ENCODE results near the gene TMEM184B. TPM values are rescaled to one million over a fixed set of nuclear protein-coding genes. Genes with fewer than 3 reads are reported as not detected.
A peak's percentile ranks its signal among the peaks of the same experiment; 100 is the strongest.
"Not testable (repeated sequence)": the region's sequence is repeated elsewhere in the genome, so short reads cannot be mapped to it uniquely, and the experiment has no call there.

Gene TMEM184B
- total and polyA plus RNA-seq, 9 donors, result 19.9 to 78.6 (median 65.8) TPM

DNA sequence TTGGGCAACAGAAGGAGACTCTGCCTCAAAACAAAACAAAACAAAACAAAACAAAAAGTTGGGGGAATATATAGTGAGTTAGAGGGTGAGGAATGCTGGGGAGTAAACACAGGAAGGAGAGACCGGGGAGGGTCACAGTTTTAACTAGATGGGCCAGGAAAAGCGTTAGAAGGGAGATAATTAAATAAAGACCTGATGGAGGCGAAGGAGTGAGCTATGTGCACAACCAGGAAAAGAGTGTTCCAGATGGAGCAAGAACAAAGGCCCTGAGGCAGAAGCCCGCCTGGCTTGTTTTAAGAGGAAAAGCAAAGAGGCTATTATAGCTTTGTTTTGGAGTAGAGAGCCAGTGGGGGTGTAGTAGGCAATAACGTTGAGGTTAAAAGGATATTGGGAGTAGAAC lies 86.4 kb downstream of the TMEM184B start:
- DNase-seq, result no peak
- 36% methylated on average over 5 of the region's 5 CpGs for WGBS (ENCODE audit: insufficient coverage)
- no peaks in the 10 kb centered on the region for H3K27me3 ChIP-seq (ENCODE audit: control insufficient read depth, insufficient read depth, low read length)
- no peaks in the 10 kb centered on the region for H3K9me3 ChIP-seq (replicated peaks; ENCODE audit: control insufficient read depth, low read depth, low read length)
- no peak overlapping the region for H3K4me3 ChIP-seq (ENCODE audit: low read length)
- no peaks in the 10 kb centered on the region for H3K36me3 ChIP-seq (ENCODE audit: control insufficient read depth, insufficient read depth, low read length)
- H3K27ac ChIP-seq (ENCODE audit: low read length), result no peak overlapping the region
- H3K4me1 ChIP-seq (ENCODE audit: control insufficient read depth, insufficient read depth, low read length), result peaks cover 10% of the 10 kb centered on the region

DNA sequence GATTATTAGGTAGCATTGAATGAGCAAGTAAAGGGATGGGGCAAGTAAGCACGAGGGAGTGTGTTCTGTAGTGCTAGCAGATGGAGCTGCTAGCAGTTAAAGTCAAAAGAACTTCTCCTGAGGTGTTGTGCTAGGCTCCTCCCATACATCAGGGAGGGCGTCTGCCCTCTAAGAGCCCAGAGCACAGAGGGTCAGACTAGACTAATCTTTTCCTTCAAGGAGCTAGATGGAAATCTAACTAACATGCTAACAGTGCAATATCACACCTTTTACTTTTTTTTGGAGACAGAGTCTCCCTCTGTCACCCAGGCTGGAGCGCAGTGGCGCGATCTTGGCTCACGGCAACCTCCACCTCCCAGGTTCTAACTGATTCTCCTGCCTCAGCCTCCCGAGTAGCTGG lies 88.0 kb downstream of the TMEM184B start:
- Histone ChIP-seq H3K4me1 (ENCODE audit: control insufficient read depth, insufficient read depth, low read length) (peaks cover 20% of the 10 kb centered on the region), H3K4me3 (ENCODE audit: low read length) (no peak overlapping the region), H3K27ac (ENCODE audit: low read length) (no peak overlapping the region), H3K36me3 (ENCODE audit: control insufficient read depth, insufficient read depth, low read length) (no peaks in the 10 kb centered on the region), H3K9me3 (replicated peaks; ENCODE audit: control insufficient read depth, low read depth, low read length) (no peaks in the 10 kb centered on the region), H3K27me3 (ENCODE audit: control insufficient read depth, insufficient read depth, low read length) (no peaks in the 10 kb centered on the region)
- DNase-seq, result no peak
- WGBS (ENCODE audit: insufficient coverage), result 59% methylated on average over 7 of the region's 7 CpGs

DNA sequence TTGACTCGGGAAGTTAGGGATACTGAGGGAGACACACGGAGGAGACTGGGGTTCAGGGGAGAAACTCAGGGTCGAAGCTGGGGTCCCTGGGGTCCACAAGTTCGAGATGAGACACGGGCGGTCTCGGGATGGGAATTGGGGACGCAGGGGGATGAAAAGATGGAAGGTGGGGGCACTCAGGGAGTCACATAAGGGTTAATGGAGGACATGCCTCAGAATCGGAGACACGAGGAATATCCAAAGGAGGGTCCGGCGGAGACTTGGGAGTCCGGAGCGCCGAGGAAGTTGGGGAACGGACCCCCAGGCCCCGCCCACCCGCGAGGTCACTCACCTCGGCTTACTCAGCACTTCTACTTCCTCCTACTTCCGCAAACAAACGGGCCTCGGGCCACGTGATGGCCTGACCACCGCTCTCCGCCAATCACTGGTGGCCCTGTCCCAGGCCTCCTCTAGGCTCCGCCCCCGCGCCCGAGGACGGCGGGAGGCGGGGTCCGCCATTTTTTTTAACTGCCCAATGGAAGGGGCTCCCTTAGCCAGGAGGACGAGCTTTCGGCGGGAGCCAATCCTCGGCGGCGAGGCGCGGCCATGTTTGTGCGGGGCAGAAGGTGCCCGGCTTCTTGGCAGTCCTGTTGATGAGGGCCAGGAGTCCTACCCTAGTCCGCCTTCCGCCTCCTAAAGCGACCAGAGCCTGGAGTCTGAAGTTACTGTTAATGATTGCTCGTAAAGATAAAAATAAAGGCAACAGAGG lies 91.2 kb downstream of the TMEM184B start, which contains the start of gene PLA2G6:
PLA2G6 (minus strand) TSS at position 378 of the 748 bp plus-strand sequence. CDS start 12,404 bp downstream, outside the sequence.
- no peaks in the 10 kb centered on the region for H3K36me3 ChIP-seq (ENCODE audit: control insufficient read depth, insufficient read depth, low read length)
- peak; percentile 100 for DNase-seq
- peaks cover 27% of the 10 kb centered on the region for H3K4me1 ChIP-seq (ENCODE audit: control insufficient read depth, insufficient read depth, low read length)
- H3K27me3 ChIP-seq (ENCODE audit: control insufficient read depth, insufficient read depth, low read length), result no peaks in the 10 kb centered on the region
- 0% methylated on average over 47 of the region's 48 CpGs for WGBS (ENCODE audit: insufficient coverage)
- peak within 1 kb of the TSS; percentile 79 for H3K4me3 ChIP-seq (ENCODE audit: low read length)
- no peaks in the 10 kb centered on the region for H3K9me3 ChIP-seq (replicated peaks; ENCODE audit: control insufficient read depth, low read depth, low read length)
- H3K27ac ChIP-seq (ENCODE audit: low read length), result peak within 1 kb of the TSS; percentile 95

DNA sequence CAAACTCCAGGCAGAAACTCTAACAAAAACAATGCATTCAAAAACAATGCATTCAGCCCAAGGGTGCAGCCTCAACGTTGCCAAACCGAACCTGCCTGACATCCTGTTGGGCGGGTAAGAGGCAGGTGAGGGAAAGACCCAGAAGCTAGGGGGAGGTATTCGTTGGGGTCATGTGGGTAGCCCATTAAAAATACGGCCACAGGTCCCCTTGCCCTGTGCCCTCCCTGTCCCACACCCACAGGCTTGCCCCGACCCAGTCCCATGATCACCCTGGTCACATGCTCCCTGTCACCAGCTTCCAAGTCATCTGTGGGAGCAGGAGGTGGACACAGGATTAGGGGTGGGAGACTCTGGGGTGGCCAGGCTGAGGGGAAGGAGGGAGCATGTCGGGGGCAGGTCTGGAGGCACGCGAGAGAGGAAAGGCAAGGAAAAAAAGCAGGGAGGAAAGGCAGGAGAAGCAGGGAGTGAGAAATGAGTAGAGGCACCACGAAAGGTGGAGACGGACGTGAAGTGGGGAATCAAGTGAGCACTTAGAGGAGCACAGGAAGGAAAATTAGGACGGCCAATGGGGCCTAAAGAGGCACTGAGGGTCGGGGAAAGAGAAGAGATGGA lies 91.9 kb downstream of the TMEM184B start:
- H3K27me3 ChIP-seq (ENCODE audit: control insufficient read depth, insufficient read depth, low read length), result no peaks in the 10 kb centered on the region
- no peaks in the 10 kb centered on the region for H3K9me3 ChIP-seq (replicated peaks; ENCODE audit: control insufficient read depth, low read depth, low read length)
- DNase-seq, result no peak
- peak overlapping the region; percentile 95 for H3K27ac ChIP-seq (ENCODE audit: low read length)
- H3K4me1 ChIP-seq (ENCODE audit: control insufficient read depth, insufficient read depth, low read length), result peaks cover 34% of the 10 kb centered on the region
- H3K36me3 ChIP-seq (ENCODE audit: control insufficient read depth, insufficient read depth, low read length), result no peaks in the 10 kb centered on the region
- WGBS (ENCODE audit: insufficient coverage), result 2% methylated on average over 8 of the region's 14 CpGs
- peak overlapping the region; percentile 79 for H3K4me3 ChIP-seq (ENCODE audit: low read length)

DNA sequence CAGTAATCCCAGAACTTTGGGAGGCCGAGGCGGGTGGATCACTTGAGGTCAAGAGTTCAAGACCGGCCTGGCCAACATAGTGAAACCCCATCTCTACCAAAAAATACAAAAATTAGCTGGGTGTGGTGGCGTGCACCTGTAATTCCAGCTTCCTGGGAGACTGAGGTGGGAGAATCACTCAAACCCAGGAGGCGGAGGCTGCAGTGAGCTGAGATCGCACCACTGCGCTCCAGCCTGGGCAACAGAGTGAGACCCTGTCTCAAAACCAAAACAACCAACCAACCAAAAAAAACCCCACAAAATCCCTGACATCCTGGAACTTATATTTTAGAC lies 94.2 kb downstream of the TMEM184B start:
- H3K9me3 ChIP-seq (replicated peaks; ENCODE audit: control insufficient read depth, low read depth, low read length); DNase-seq; H3K36me3 ChIP-seq (ENCODE audit: control insufficient read depth, insufficient read depth, low read length); H3K27me3 ChIP-seq (ENCODE audit: control insufficient read depth, insufficient read depth, low read length); H3K4me3 ChIP-seq (ENCODE audit: low read length): not testable (repeated sequence)
- H3K4me1 ChIP-seq (ENCODE audit: control insufficient read depth, insufficient read depth, low read length), result peaks cover 46% of the 10 kb centered on the region
- no CpG with 5 or more reads among the region's 7 CpGs for WGBS (ENCODE audit: insufficient coverage)
- H3K27ac ChIP-seq (ENCODE audit: low read length), result peak overlapping the region; percentile 69

DNA sequence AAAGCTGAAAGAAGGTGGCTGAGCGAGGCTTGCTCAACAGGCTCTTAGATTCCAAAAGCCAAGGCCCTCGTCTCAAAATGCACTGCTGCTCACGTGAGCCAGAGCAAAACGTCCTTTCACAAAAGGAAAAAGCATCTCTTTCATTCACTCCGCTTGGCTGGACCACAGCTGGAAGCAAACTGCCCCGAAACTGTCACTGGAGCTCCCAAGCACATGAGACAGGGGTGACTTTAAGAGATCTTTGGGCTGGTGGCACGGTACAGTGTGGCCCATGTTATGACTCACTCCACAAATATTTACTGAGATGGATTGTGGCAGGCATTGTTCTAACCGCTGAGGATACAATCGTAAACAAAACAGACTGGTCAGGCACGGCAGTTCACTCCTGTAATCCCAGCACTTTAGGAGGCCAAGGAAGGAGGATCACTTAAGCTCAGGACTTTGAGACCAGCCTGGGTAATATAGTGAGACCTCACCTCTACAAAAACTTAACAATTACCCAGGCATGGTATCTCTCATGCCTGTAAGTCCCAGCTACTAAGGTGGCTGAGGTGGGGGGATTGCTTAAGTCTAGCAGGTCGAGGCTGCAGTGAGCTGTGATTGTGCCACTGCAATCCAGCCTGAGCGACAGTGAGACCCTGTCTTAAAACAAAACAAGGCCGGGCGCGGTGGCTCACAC lies 94.7 kb downstream of the TMEM184B start:
- Histone ChIP-seq H3K36me3 (ENCODE audit: control insufficient read depth, insufficient read depth, low read length) (no peaks in the 10 kb centered on the region), H3K27me3 (ENCODE audit: control insufficient read depth, insufficient read depth, low read length) (no peaks in the 10 kb centered on the region), H3K9me3 (replicated peaks; ENCODE audit: control insufficient read depth, low read depth, low read length) (no peaks in the 10 kb centered on the region), H3K27ac (ENCODE audit: low read length) (peak overlapping the region; percentile 69), H3K4me1 (ENCODE audit: control insufficient read depth, insufficient read depth, low read length) (peaks cover 51% of the 10 kb centered on the region), H3K4me3 (ENCODE audit: low read length) (no peak overlapping the region)
- 53% methylated on average over 6 of the region's 15 CpGs for WGBS (ENCODE audit: insufficient coverage)
- no peak for DNase-seq

DNA sequence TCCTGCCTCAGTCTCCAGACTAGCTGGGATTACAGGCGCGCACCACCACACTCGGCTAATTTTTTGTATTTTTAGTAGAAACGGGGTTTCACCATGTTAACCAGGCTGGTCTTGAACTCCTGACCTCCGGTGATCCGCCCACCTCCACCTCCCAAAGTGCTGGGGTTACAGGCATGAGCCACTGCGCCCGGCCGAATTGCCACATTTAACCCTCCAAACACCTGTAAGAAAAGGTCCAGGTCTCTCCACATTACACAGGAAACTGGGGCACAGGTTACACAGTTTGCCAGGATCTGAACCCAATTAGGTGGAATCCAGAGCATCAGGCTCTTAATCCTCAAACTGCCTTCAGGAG lies 95.3 kb downstream of the TMEM184B start:
- H3K4me3 ChIP-seq (ENCODE audit: low read length); H3K9me3 ChIP-seq (replicated peaks; ENCODE audit: control insufficient read depth, low read depth, low read length); H3K36me3 ChIP-seq (ENCODE audit: control insufficient read depth, insufficient read depth, low read length); H3K27me3 ChIP-seq (ENCODE audit: control insufficient read depth, insufficient read depth, low read length); DNase-seq: not testable (repeated sequence)
- Histone ChIP-seq H3K4me1 (ENCODE audit: control insufficient read depth, insufficient read depth, low read length) (peaks cover 56% of the 10 kb centered on the region), H3K27ac (ENCODE audit: low read length) (peak overlapping the region; percentile 69)
- 89% methylated on average over 4 of the region's 9 CpGs for WGBS (ENCODE audit: insufficient coverage)

DNA sequence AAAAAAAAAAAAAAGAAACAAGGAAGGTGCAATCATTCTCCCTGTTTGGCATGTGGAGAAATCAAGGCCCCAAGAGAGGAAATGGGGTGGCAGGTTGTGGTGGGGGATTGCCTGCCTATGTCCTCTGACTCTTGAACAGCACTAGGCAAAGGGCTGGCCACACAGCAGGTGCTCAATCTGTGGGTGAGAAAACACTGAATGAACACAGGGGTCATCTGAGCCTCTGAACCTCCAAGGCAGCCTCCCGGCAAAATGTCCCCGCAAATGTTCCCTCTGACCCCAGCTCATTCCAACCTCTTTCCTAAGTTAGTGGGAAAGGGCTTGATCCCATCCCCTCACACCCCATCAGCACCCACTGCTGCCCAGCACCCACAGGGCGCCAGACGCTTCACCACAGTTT lies 95.8 kb downstream of the TMEM184B start:
- Histone ChIP-seq H3K9me3 (replicated peaks; ENCODE audit: control insufficient read depth, low read depth, low read length) (no peaks in the 10 kb centered on the region), H3K36me3 (ENCODE audit: control insufficient read depth, insufficient read depth, low read length) (no peaks in the 10 kb centered on the region), H3K27me3 (ENCODE audit: control insufficient read depth, insufficient read depth, low read length) (no peaks in the 10 kb centered on the region), H3K4me3 (ENCODE audit: low read length) (no peak overlapping the region), H3K27ac (ENCODE audit: low read length) (peak overlapping the region; percentile 91), H3K4me1 (ENCODE audit: control insufficient read depth, insufficient read depth, low read length) (peaks cover 58% of the 10 kb centered on the region)
- WGBS (ENCODE audit: insufficient coverage), result 90% methylated on average over 4 of the region's 4 CpGs
- no peak for DNase-seq

DNA sequence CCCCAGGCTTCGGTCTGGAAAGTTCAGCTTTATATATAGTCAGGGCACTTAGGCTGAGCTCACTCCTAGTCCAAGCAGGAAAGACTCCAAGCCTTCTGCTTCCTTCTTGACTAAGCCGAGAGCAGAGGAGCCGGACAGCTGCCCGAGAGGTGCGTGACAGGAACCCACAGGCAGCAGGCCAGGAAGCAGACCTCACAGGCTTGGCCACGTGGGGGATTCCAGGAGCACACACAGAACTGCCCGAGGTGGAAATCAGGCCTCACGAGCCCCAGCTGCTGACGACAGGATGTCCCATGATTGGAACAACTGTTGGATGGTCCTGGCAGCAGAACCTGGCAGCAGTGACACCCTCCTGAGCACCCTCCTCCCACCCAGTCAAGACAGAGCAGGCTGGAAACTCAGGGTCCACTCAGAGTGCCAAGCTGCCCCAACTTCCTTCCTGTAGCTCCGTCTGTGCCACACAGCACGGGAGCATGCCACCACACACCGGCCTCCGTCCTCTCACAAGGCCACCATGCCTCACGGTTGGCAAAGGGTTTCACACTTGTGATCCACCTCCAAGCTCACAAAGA lies 96.6 kb downstream of the TMEM184B start:
- no peaks in the 10 kb centered on the region for H3K27me3 ChIP-seq (ENCODE audit: control insufficient read depth, insufficient read depth, low read length)

More for the DNA sequence above, 96.6 kb downstream of the TMEM184B start:
- H3K9me3 ChIP-seq (replicated peaks; ENCODE audit: control insufficient read depth, low read depth, low read length), result no peaks in the 10 kb centered on the region
- peak overlapping the region; percentile 91 for H3K27ac ChIP-seq (ENCODE audit: low read length)
- WGBS (ENCODE audit: insufficient coverage), result 29% methylated on average over 11 of the region's 14 CpGs
- no peak overlapping the region for H3K4me3 ChIP-seq (ENCODE audit: low read length)
- H3K36me3 ChIP-seq (ENCODE audit: control insufficient read depth, insufficient read depth, low read length), result no peaks in the 10 kb centered on the region
- peak; percentile 92 for DNase-seq
- H3K4me1 ChIP-seq (ENCODE audit: control insufficient read depth, insufficient read depth, low read length), result peaks cover 54% of the 10 kb centered on the region
